GM18907 (cell line): ENCODE data around the gene NR1D2.
"Not testable (repeated sequence)": the region's sequence is repeated elsewhere in the genome, so short reads cannot be mapped to it uniquely, and the experiment has no call there.

Experiments used
- ATAC-seq: cut with Tn5 transposase; IDR thresholded peaks from one replicate; pipeline ENCODE4 v1.9.1; 2021; ENCODE audit warnings: mild to moderate bottlenecking, moderate library complexity; ENCODE audit not compliant: unreplicated experiment

The NR1D2 gene

GRCh38 chr3:24002129-24002528 is 57.0 kb downstream of the NR1D2 start:
- ATAC-seq = no peak

- ATAC-seq = no peak
Observed at GRCh38 chr3:24003466-24003865, 58.4 kb downstream of the NR1D2 start.

GRCh38 chr3:24004171-24004938 is 59.3 kb downstream of the NR1D2 start:
- ATAC-seq = peak; percentile 96

- ATAC-seq = no peak
Observed at GRCh38 chr3:24005669-24006068, 60.6 kb downstream of the NR1D2 start.

- not testable (repeated sequence) for ATAC-seq
Observed at GRCh38 chr3:24010834-24011233, 65.7 kb downstream of the NR1D2 start.

- peak; percentile 45 for ATAC-seq
Observed at GRCh38 chr3:24012589-24013269, 67.6 kb downstream of the NR1D2 start.

GRCh38 chr3:24017305-24017704 is 72.2 kb downstream of the NR1D2 start:
- ATAC-seq = no peak

- no peak for ATAC-seq
Observed at GRCh38 chr3:24018784-24019570, 73.9 kb downstream of the NR1D2 start.

GRCh38 chr3:24019585-24019984 is 74.5 kb downstream of the NR1D2 start:
- no peak for ATAC-seq

GRCh38 chr3:24020036-24020691 is 75.1 kb downstream of the NR1D2 start:
- no peak for ATAC-seq

- ATAC-seq = no peak
Observed at GRCh38 chr3:24023197-24023596, 78.1 kb downstream of the NR1D2 start.

- ATAC-seq = no peak
Observed at GRCh38 chr3:24025805-24026204, 80.7 kb downstream of the NR1D2 start.

- ATAC-seq = not testable (repeated sequence)
Observed at GRCh38 chr3:24026665-24027064, 81.6 kb downstream of the NR1D2 start.

- ATAC-seq = no peak
Observed at GRCh38 chr3:24027946-24028345, 82.9 kb downstream of the NR1D2 start.
